HEK293 (cell line): ENCODE results near the gene JMJD6.

Experiments used
- HOXC10 ChIP-seq: sonication (generic); formaldehyde crosslinking; IDR thresholded peaks from 2 replicates; pipeline ENCODE4 v1.8.1; 2023; ENCODE audit warnings: mild to moderate bottlenecking, missing genetic modification reagents
- MZF1 ChIP-seq: fragments of 450-650 bp; formaldehyde crosslinking; IDR thresholded peaks from 2 replicates; pipeline ENCODE4 v1.5.1; 2017; ENCODE audit warnings: missing biosample characterization, missing genetic modification characterization, borderline replicate concordance
- PATZ1 ChIP-seq: fragments of 450-650 bp; formaldehyde crosslinking; IDR thresholded peaks from 2 replicates; pipeline ENCODE4 v1.5.1; 2016; ENCODE audit warnings: missing biosample characterization, missing genetic modification characterization
- RBAK ChIP-seq: fragments of 450-650 bp; formaldehyde crosslinking; IDR thresholded peaks from 2 replicates; pipeline ENCODE4 v1.5.1; 2016; ENCODE audit warnings: missing biosample characterization, missing genetic modification characterization
- REPIN1 ChIP-seq: fragments of 450-650 bp; formaldehyde crosslinking; IDR thresholded peaks from 2 replicates; pipeline ENCODE4 v1.5.1; 2017; ENCODE audit warnings: missing biosample characterization, missing genetic modification characterization, low read depth
- ZBTB11 ChIP-seq: fragments of 450-650 bp; formaldehyde crosslinking; conservative IDR thresholded peaks from 2 replicates; pipeline ENCODE4 v1.5.1; 2016; ENCODE audit warnings: low read depth, missing biosample characterization, missing genetic modification characterization
- ZBTB49 ChIP-seq: fragments of 450-650 bp; formaldehyde crosslinking; IDR thresholded peaks from 2 replicates; pipeline ENCODE4 v1.5.1; 2016; ENCODE audit warnings: missing biosample characterization, missing genetic modification characterization, low read depth
- ZBTB6 ChIP-seq: fragments of 450-650 bp; formaldehyde crosslinking; IDR thresholded peaks from 2 replicates; pipeline ENCODE4 v1.5.1; 2017; ENCODE audit warnings: missing biosample characterization, missing genetic modification characterization
- ZEB2 ChIP-seq: fragments of 450-650 bp; formaldehyde crosslinking; IDR thresholded peaks from 2 replicates; pipeline ENCODE4 v1.5.1; 2016; ENCODE audit warnings: missing biosample characterization, missing genetic modification characterization
- ZNF10 ChIP-seq: fragments of 450-650 bp; formaldehyde crosslinking; IDR thresholded peaks from 2 replicates; pipeline ENCODE4 v1.5.1; 2017; ENCODE audit warnings: missing biosample characterization, missing genetic modification characterization
- ZNF19 ChIP-seq: fragments of 450-650 bp; formaldehyde crosslinking; IDR thresholded peaks from 2 replicates; pipeline ENCODE4; 2016; ENCODE audit warnings: missing biosample characterization, missing genetic modification characterization, low read depth
- ZNF211 ChIP-seq: fragments of 450-650 bp; formaldehyde crosslinking; IDR thresholded peaks from 2 replicates; pipeline ENCODE4 v1.5.1; 2016; ENCODE audit warnings: low read depth, missing biosample characterization, missing genetic modification characterization
- ZNF266 ChIP-seq: fragments of 450-650 bp; formaldehyde crosslinking; IDR thresholded peaks from 2 replicates; pipeline ENCODE4 v1.5.1; 2016; ENCODE audit warnings: missing biosample characterization, missing genetic modification characterization, low read depth
- ZNF302 ChIP-seq: fragments of 450-650 bp; formaldehyde crosslinking; IDR thresholded peaks from 2 replicates; pipeline ENCODE4 v1.5.1; 2016; ENCODE audit warnings: missing biosample characterization, missing genetic modification characterization, low read depth
- ZNF311 ChIP-seq: fragments of 450-650 bp; formaldehyde crosslinking; IDR thresholded peaks from 2 replicates; pipeline ENCODE4 v1.5.1; 2017; ENCODE audit warnings: missing biosample characterization, missing genetic modification characterization, borderline replicate concordance
- ZNF362 ChIP-seq: fragments of 450-650 bp; formaldehyde crosslinking; IDR thresholded peaks from 2 replicates; pipeline ENCODE4 v1.5.1; 2016; ENCODE audit warnings: missing biosample characterization, missing genetic modification characterization
- ZNF37A ChIP-seq: fragments of 450-650 bp; IDR thresholded peaks from 2 replicates; pipeline ENCODE4 v1.5.1; 2018; ENCODE audit warnings: missing biosample characterization, missing genetic modification characterization
- ZNF433 ChIP-seq: fragments of 450-650 bp; formaldehyde crosslinking; IDR thresholded peaks from 2 replicates; pipeline ENCODE4 v1.5.1; 2016; ENCODE audit warnings: missing biosample characterization, missing genetic modification characterization, low read depth
- ZNF513 ChIP-seq: fragments of 450-650 bp; IDR thresholded peaks from 2 replicates; pipeline ENCODE4 v1.5.1; 2018; ENCODE audit warnings: missing biosample characterization, missing genetic modification characterization
- ZNF521 ChIP-seq: fragments of 450-650 bp; formaldehyde crosslinking; IDR thresholded peaks from 2 replicates; pipeline ENCODE4 v1.5.1; 2017; ENCODE audit warnings: missing biosample characterization, mild to moderate bottlenecking, missing genetic modification characterization
- ZNF549 ChIP-seq: fragments of 450-650 bp; IDR thresholded peaks from 2 replicates; pipeline ENCODE4 v1.5.1; 2018; ENCODE audit warnings: missing biosample characterization, missing genetic modification characterization, mild to moderate bottlenecking, inconsistent platforms, moderate library complexity
- ZNF580 ChIP-seq: fragments of 450-650 bp; formaldehyde crosslinking; IDR thresholded peaks from 2 replicates; pipeline ENCODE4 v1.5.1; 2016; ENCODE audit warnings: missing biosample characterization, missing genetic modification characterization
- ZNF645 ChIP-seq: fragments of 450-650 bp; formaldehyde crosslinking; IDR thresholded peaks from 2 replicates; pipeline ENCODE4; 2016; ENCODE audit warnings: missing biosample characterization, missing genetic modification characterization
- ZNF654 ChIP-seq: fragments of 450-650 bp; formaldehyde crosslinking; IDR thresholded peaks from 2 replicates; pipeline ENCODE4 v1.5.1; 2016; ENCODE audit warnings: low read depth, missing biosample characterization, missing genetic modification characterization
- ZNF776 ChIP-seq: fragments of 450-650 bp; formaldehyde crosslinking; IDR thresholded peaks from 2 replicates; pipeline ENCODE4 v1.5.0; 2017; ENCODE audit warnings: missing biosample characterization, missing genetic modification characterization, borderline replicate concordance

JMJD6 gene

GRCh38 chr17:76737676-76738467 lies 11.5 kb upstream of the JMJD6 start, which contains the start of gene MFSD11 (continued):
- peak; percentile 75; the same call in 1 of the 2 replicates for TF ChIP-seq ZBTB49 (tag by site-specific recombination)
- TF ChIP-seq ZNF211 (tag by site-specific recombination) = no peak
- no peak for TF ChIP-seq ZNF654 (tag by site-specific recombination)
- peak; percentile 52 for TF ChIP-seq MZF1 (tag by site-specific recombination)
- peak; percentile 87; the same call in 1 of the 2 replicates for TF ChIP-seq REPIN1
- no peak for TF ChIP-seq ZNF580 (tag by site-specific recombination)
- TF ChIP-seq ZNF362 = peak; percentile 97
- TF ChIP-seq ZEB2 (tag by site-specific recombination) = peak; percentile 95
- TF ChIP-seq ZNF302 (tag by site-specific recombination) = no peak
- no peak for TF ChIP-seq ZNF311
- TF ChIP-seq ZBTB6 (tag by site-specific recombination) = peak; percentile 76; the same call in 1 of the 2 replicates
- TF ChIP-seq ZNF266 (tag by site-specific recombination) = no peak
- no peak for TF ChIP-seq ZNF549 (tag by site-specific recombination)
- no peak for TF ChIP-seq ZNF521 (tag by site-specific recombination)
- no peak for TF ChIP-seq ZNF433 (tag by site-specific recombination)
- no peak for TF ChIP-seq ZNF776 (tag by site-specific recombination)
- TF ChIP-seq ZNF19 (tag by site-specific recombination) = no peak
- TF ChIP-seq ZNF645 = no peak
- peak; percentile 99 for TF ChIP-seq PATZ1
- no peak for TF ChIP-seq ZBTB11
- no peak for TF ChIP-seq HOXC10 (CRISPR knock-in tag)
- TF ChIP-seq ZNF10 (tag by site-specific recombination) = no peak
- no peak; the same call in none of the 2 replicates for TF ChIP-seq ZNF513 (tag by site-specific recombination)
- TF ChIP-seq ZNF37A = no peak
- TF ChIP-seq RBAK (tag by site-specific recombination) = no peak
